H7 (cell line): ENCODE data around the gene LETM1. TPM values are rescaled to one million over a fixed set of nuclear protein-coding genes. Genes with fewer than 3 reads are reported as not detected.

Experiments
- DNase-seq: peaks from one replicate; pipeline ENCODE4 v3.0.0; 2012
- H3K27me3 ChIP-seq: 2 replicates; pipeline ENCODE4 v1.6.0; 2011; ENCODE audit warnings: mild to moderate bottlenecking, low read length; ENCODE audit not compliant: control insufficient read depth, insufficient read depth
- H3K36me3 ChIP-seq: replicated peaks from 2 replicates; pipeline ENCODE4 v1.5.1; 2011; ENCODE audit warnings: low read length; ENCODE audit not compliant: control insufficient read depth, insufficient read depth
- H3K4me3 ChIP-seq: 2 replicates; pipeline ENCODE4 v1.5.1; 2011; ENCODE audit warnings: low read depth, mild to moderate bottlenecking, control low read depth, low read length, moderate library complexity; ENCODE audit not compliant: insufficient read depth
- total RNA-seq: library from RNA; depleted of rRNA; stranded (reverse); fragments of >200 nt; shearing (Covaris generic); gene quantifications from 2 replicates; pipeline ENCODE4 v1.2.3, GENCODE V29; 2014

The LETM1 gene
- total RNA-seq, 1 experiment from 2014 or later, result 80.5 TPM

- H3K4me3 ChIP-seq, result no peak overlapping the region
- peak; percentile 76 for DNase-seq
- H3K27me3 ChIP-seq, result no peaks in the 10 kb centered on the region
- no peaks in the 10 kb centered on the region for H3K36me3 ChIP-seq
Observed at GRCh38 chr4:1772853-1773538, 83.0 kb downstream of the LETM1 start.

GRCh38 chr4:1771555-1772305, 84.2 kb downstream of the LETM1 start:
- Histone ChIP-seq H3K4me3 (no peak overlapping the region), H3K36me3 (no peaks in the 10 kb centered on the region)
- DNase-seq, result peak; percentile 84

GRCh38 chr4:1770791-1771231, 85.1 kb downstream of the LETM1 start:
- H3K27me3 ChIP-seq, result peaks cover 1% of the 10 kb centered on the region; the same call in 1 of the 2 replicates
- peak; percentile 75 for DNase-seq

More at GRCh38 chr4:1771555-1772305, 84.2 kb downstream of the LETM1 start:
- no peaks in the 10 kb centered on the region for H3K27me3 ChIP-seq

GRCh38 chr4:1770245-1770644, 85.7 kb downstream of the LETM1 start:
- peaks cover 1% of the 10 kb centered on the region; the same call in 1 of the 2 replicates for H3K27me3 ChIP-seq
- DNase-seq, result peak; percentile 84
- H3K36me3 ChIP-seq, result no peaks in the 10 kb centered on the region
- no peak overlapping the region for H3K4me3 ChIP-seq

More at GRCh38 chr4:1770791-1771231, 85.1 kb downstream of the LETM1 start:
- no peaks in the 10 kb centered on the region for H3K36me3 ChIP-seq
- H3K4me3 ChIP-seq, result no peak overlapping the region

GRCh38 chr4:1769692-1770091, 86.3 kb downstream of the LETM1 start:
- Histone ChIP-seq H3K36me3 (no peaks in the 10 kb centered on the region), H3K27me3 (peaks cover 1% of the 10 kb centered on the region; the same call in 1 of the 2 replicates), H3K4me3 (no peak overlapping the region)
- no peak for DNase-seq

- Histone ChIP-seq H3K36me3 (no peaks in the 10 kb centered on the region), H3K4me3 (no peak overlapping the region), H3K27me3 (peaks cover 1% of the 10 kb centered on the region; the same call in 1 of the 2 replicates)
- peak; percentile 83 for DNase-seq
Observed at GRCh38 chr4:1768367-1769034, 87.5 kb downstream of the LETM1 start.

GRCh38 chr4:1767770-1768366, 88.1 kb downstream of the LETM1 start:
- H3K27me3 ChIP-seq, result peaks cover 1% of the 10 kb centered on the region; the same call in 1 of the 2 replicates
- peak; percentile 97 for DNase-seq
- peak overlapping the region; percentile 28 for H3K4me3 ChIP-seq
- H3K36me3 ChIP-seq, result no peaks in the 10 kb centered on the region

- peak overlapping the region; percentile 30 for H3K4me3 ChIP-seq
- DNase-seq, result peak; percentile 96
Observed at GRCh38 chr4:1767061-1767769, 88.7 kb downstream of the LETM1 start.

GRCh38 chr4:1766106-1767060, 89.6 kb downstream of the LETM1 start:
- Histone ChIP-seq H3K4me3 (peak overlapping the region; percentile 30), H3K27me3 (peaks cover 1% of the 10 kb centered on the region; the same call in 1 of the 2 replicates), H3K36me3 (no peaks in the 10 kb centered on the region)
- DNase-seq, result peak; percentile 92

More at GRCh38 chr4:1767061-1767769, 88.7 kb downstream of the LETM1 start:
- Histone ChIP-seq H3K27me3 (peaks cover 1% of the 10 kb centered on the region; the same call in 1 of the 2 replicates), H3K36me3 (no peaks in the 10 kb centered on the region)

GRCh38 chr4:1765409-1766072, 90.4 kb downstream of the LETM1 start:
- peak; percentile 87 for DNase-seq
- Histone ChIP-seq H3K4me3 (no peak overlapping the region), H3K27me3 (peaks cover 1% of the 10 kb centered on the region; the same call in 1 of the 2 replicates), H3K36me3 (no peaks in the 10 kb centered on the region)

- H3K36me3 ChIP-seq, result no peaks in the 10 kb centered on the region
- DNase-seq, result peak; percentile 67
- peaks cover 1% of the 10 kb centered on the region; the same call in 1 of the 2 replicates for H3K27me3 ChIP-seq
- no peak overlapping the region for H3K4me3 ChIP-seq
Observed at GRCh38 chr4:1764670-1765069, 91.3 kb downstream of the LETM1 start.

- no peak overlapping the region for H3K4me3 ChIP-seq
Observed at GRCh38 chr4:1763550-1764080, 92.3 kb downstream of the LETM1 start.

More at GRCh38 chr4:1763550-1764080, 92.3 kb downstream of the LETM1 start:
- DNase-seq, result no peak
- Histone ChIP-seq H3K27me3 (peaks cover 1% of the 10 kb centered on the region; the same call in 1 of the 2 replicates), H3K36me3 (no peaks in the 10 kb centered on the region)
